Activated CD4-positive, CD25-positive, alpha-beta regulatory T cell treated with anti-CD3 and anti-CD28 coated beads, Interleukin-2, amount 50 U/mL, for 16 hours (primary cell): ENCODE results near the gene ARHGAP18.

Experiments
- DNase-seq: peaks from one replicate; pipeline ENCODE4 v3.0.0-alpha.2; 2020; ENCODE audit warnings: low read depth, low spot score

Gene ARHGAP18

GRCh38 chr6:129709769-129710449 lies at the start of gene ARHGAP18:
TSS of gene ARHGAP18 (minus strand) at chr6:129710177. CDS start at chr6:129710136, 41 bp downstream.
- peak; percentile 52 for DNase-seq

- DNase-seq = no peak
Measured at GRCh38 chr6:129755787-129756186, 45.8 kb upstream of the ARHGAP18 start.

GRCh38 chr6:129754750-129755149 lies 44.8 kb upstream of the ARHGAP18 start:
- no peak for DNase-seq

- no peak for DNase-seq
Measured at GRCh38 chr6:129753422-129753821, 43.4 kb upstream of the ARHGAP18 start.

GRCh38 chr6:129751384-129751783 lies 41.4 kb upstream of the ARHGAP18 start:
- no peak for DNase-seq

- DNase-seq = no peak
Measured at GRCh38 chr6:129750360-129750759, 40.4 kb upstream of the ARHGAP18 start.

- no peak for DNase-seq
Measured at GRCh38 chr6:129749749-129750120, 39.8 kb upstream of the ARHGAP18 start.

- no peak for DNase-seq
Measured at GRCh38 chr6:129748901-129749748, 39.1 kb upstream of the ARHGAP18 start.

GRCh38 chr6:129748212-129748900 lies 38.4 kb upstream of the ARHGAP18 start:
- DNase-seq = peak; percentile 22

GRCh38 chr6:129747588-129748112 lies 37.7 kb upstream of the ARHGAP18 start:
- DNase-seq = no peak

GRCh38 chr6:129744880-129745237 lies 34.9 kb upstream of the ARHGAP18 start:
- DNase-seq = no peak

GRCh38 chr6:129744201-129744879 lies 34.4 kb upstream of the ARHGAP18 start:
- no peak for DNase-seq

GRCh38 chr6:129740013-129740412 lies 30.0 kb upstream of the ARHGAP18 start:
- DNase-seq = no peak

- DNase-seq = no peak
Measured at GRCh38 chr6:129736105-129736504, 26.1 kb upstream of the ARHGAP18 start.

GRCh38 chr6:129733290-129733689 lies 23.3 kb upstream of the ARHGAP18 start:
- no peak for DNase-seq

- no peak for DNase-seq
Measured at GRCh38 chr6:129732542-129732941, 22.6 kb upstream of the ARHGAP18 start.

GRCh38 chr6:129732034-129732433 lies 22.1 kb upstream of the ARHGAP18 start:
- no peak for DNase-seq

GRCh38 chr6:129731428-129731827 lies 21.5 kb upstream of the ARHGAP18 start:
- DNase-seq = no peak

GRCh38 chr6:129730477-129731165 lies 20.6 kb upstream of the ARHGAP18 start:
- no peak for DNase-seq

- no peak for DNase-seq
Measured at GRCh38 chr6:129726650-129727049, 16.7 kb upstream of the ARHGAP18 start.

- no peak for DNase-seq
Measured at GRCh38 chr6:129725341-129725740, 15.4 kb upstream of the ARHGAP18 start.
